ENCODE data around the gene ACOXL. TPM values are rescaled to one million over a fixed set of nuclear protein-coding genes. Genes with fewer than 3 reads are reported as not detected.

Gene ACOXL
- total RNA-seq, 4 donors from 2014 or later, result 0.64 TPM; not detected in 3

DNA sequence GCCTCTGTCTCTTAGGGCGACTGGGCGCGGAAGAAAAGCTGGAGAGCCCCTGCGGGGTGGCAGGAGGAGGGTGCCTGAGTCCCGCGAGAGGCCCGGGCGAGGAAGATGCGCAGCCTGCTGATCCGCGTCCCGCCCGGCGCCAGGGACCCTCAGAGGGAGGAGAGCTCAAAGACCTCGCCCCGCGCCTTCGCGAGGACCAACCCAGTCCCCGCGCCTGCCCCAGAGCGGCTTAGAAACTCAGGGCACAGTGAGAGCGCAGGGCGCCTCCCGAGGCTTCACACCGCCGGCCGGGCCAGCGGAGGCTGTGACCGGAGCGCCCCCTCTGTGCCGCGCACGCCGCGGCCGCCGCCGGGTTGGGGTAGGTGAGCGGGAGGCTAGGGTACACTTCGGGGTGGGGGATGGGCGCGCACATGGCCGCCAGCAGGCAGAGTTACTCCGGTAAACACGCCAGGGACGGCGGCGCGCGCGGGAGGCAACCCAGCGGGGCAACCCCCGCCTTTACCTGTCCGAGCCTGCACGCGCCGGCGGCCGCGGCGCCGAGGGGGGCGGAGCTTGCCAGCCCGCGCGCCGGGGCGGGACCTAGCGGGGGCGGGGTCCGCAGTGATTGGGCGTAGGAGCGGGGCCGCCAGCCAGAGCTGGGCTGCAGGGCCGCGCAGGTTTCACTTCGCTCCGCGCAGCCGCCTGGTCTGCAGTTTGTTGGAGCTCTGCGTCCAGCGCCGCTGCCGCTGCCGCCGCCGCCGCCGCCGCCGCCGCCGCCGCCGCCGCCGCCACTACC, 388.1 kb downstream of the ACOXL start, which contains the start of gene BCL2L11:
BCL2L11 (plus strand) TSS at position 662 of the 775 bp plus-strand sequence. CDS start 2,832 bp downstream, outside the sequence.
- DNase-seq (ENCODE audit: low spot score in 2 of 2), result peak; percentile 89 to 94
- Histone ChIP-seq H3K36me3 (peaks cover 4% of the 10 kb centered on the region), H3K4me3 (peak within 1 kb of the TSS; percentile 91), H3K9me3 (no peaks in the 10 kb centered on the region), H3K27me3 (peaks cover 19% of the 10 kb centered on the region), H3K4me1 (peaks cover 57% of the 10 kb centered on the region), H3K27ac (peak within 1 kb of the TSS; percentile 89)
- no peak for TF ChIP-seq EP300 (IDR thresholded peaks at IDR 0.05)
- TF ChIP-seq POLR2AphosphoS5 (IDR thresholded peaks at IDR 0.05), result no peak
- TF ChIP-seq, protein P1, sequence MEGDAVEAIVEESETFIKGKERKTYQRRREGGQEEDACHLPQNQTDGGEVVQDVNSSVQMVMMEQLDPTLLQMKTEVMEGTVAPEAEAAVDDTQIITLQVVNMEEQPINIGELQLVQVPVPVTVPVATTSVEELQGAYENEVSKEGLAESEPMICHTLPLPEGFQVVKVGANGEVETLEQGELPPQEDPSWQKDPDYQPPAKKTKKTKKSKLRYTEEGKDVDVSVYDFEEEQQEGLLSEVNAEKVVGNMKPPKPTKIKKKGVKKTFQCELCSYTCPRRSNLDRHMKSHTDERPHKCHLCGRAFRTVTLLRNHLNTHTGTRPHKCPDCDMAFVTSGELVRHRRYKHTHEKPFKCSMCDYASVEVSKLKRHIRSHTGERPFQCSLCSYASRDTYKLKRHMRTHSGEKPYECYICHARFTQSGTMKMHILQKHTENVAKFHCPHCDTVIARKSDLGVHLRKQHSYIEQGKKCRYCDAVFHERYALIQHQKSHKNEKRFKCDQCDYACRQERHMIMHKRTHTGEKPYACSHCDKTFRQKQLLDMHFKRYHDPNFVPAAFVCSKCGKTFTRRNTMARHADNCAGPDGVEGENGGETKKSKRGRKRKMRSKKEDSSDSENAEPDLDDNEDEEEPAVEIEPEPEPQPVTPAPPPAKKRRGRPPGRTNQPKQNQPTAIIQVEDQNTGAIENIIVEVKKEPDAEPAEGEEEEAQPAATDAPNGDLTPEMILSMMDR (IDR thresholded peaks at IDR 0.05), result peak in 1 of 2 donors; percentile 11
- TF ChIP-seq POLR2A (IDR thresholded peaks at IDR 0.05), result peak; percentile 66 to 89
- WGBS, result 6% methylated on average over 3 of the region's 98 CpGs

DNA sequence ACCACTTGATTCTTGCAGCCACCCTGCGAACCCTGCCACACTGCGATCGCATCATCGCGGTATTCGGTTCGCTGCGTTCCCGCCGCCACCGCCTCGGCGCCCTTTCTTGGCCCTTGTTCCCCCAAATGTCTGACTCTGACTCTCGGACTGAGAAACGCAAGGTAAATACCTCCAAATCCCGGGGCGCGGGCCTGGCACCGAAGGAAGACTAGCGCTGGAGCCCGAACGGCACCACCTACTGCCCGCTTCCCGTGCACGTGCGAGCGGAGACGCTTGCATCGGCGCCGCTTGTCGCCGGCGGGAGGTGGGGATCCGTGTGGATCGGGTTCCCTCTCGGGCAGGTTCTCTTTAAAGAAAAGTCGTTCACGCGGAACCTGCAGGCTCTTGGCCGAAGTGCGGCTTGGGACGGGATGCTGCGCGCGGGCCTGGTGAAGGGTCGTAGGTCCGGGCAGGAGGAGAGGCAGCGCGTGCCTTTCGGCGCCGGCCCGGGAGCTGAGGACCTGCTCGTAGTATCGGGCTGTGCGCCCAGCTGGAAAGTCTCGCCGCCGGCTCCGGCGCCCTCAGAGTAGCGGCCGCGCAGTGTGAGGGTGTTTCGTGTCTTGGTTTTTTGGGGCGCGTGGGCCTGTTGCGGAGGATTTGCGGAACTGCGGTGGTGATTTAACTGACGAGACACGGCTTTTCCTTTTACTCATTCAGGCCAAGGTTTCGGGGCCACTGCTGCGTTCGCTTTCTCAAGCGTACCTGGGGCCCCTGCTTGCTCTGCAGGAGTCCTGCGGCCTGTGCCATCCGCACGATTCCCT, 388.9 kb downstream of the ACOXL start:
- peak overlapping the region; percentile 89 for H3K27ac ChIP-seq
- TF ChIP-seq, protein P1 (IDR thresholded peaks at IDR 0.05), result no peak
- peak in 1 of 3 donors; percentile 12 for TF ChIP-seq POLR2AphosphoS5 (IDR thresholded peaks at IDR 0.05)
- H3K4me3 ChIP-seq, result peak overlapping the region; percentile 91
- DNase-seq (ENCODE audit: low spot score in 2 of 2), result peak; percentile 80 to 86
- WGBS, result 2% methylated on average over 17 of the region's 80 CpGs
- H3K9me3 ChIP-seq, result no peaks in the 10 kb centered on the region
- H3K4me1 ChIP-seq, result peaks cover 57% of the 10 kb centered on the region
- peaks cover 10% of the 10 kb centered on the region for H3K36me3 ChIP-seq
- peaks cover 16% of the 10 kb centered on the region for H3K27me3 ChIP-seq

- H3K4me1 ChIP-seq, result peaks cover 57% of the 10 kb centered on the region
- peaks cover 13% of the 10 kb centered on the region for H3K27me3 ChIP-seq
- H3K36me3 ChIP-seq, result peaks cover 10% of the 10 kb centered on the region
- H3K27ac ChIP-seq, result peak overlapping the region; percentile 89
- peak overlapping the region; percentile 91 for H3K4me3 ChIP-seq
- TF ChIP-seq, protein P1 (IDR thresholded peaks at IDR 0.05), result no peak
- TF ChIP-seq POLR2A (IDR thresholded peaks at IDR 0.05) (peak in 1 of 2 donors; percentile 67), POLR2AphosphoS5 (IDR thresholded peaks at IDR 0.05) (peak in 1 of 3 donors; percentile 47), EP300 (IDR thresholded peaks at IDR 0.05) (no peak)
- peak; percentile 88 for DNase-seq (ENCODE audit: low spot score in 2 of 2)
- 2% methylated on average over 8 of the region's 93 CpGs for WGBS
- no peaks in the 10 kb centered on the region for H3K9me3 ChIP-seq
Measured at GRCh38 chr2:111121828-111122630, 389.7 kb downstream of the ACOXL start.

- TF ChIP-seq POLR2AphosphoS5 (IDR thresholded peaks at IDR 0.05), result peak in 1 of 3 donors; percentile 60
- no peak for TF ChIP-seq EP300 (IDR thresholded peaks at IDR 0.05)
- TF ChIP-seq, protein P1 (IDR thresholded peaks at IDR 0.05), result no peak
- peak in 1 of 2 donors; percentile 0 for TF ChIP-seq POLR2A (IDR thresholded peaks at IDR 0.05)
- DNase-seq (ENCODE audit: low spot score in 2 of 2), result peak; percentile 92 to 94
- 1% methylated on average over 25 of the region's 92 CpGs for WGBS
Measured at GRCh38 chr2:111122631-111123421, 390.5 kb downstream of the ACOXL start.

More at GRCh38 chr2:111122631-111123421, 390.5 kb downstream of the ACOXL start:
- Histone ChIP-seq H3K4me3 (peak overlapping the region; percentile 91), H3K27ac (peak overlapping the region; percentile 89), H3K27me3 (peaks cover 13% of the 10 kb centered on the region), H3K9me3 (no peaks in the 10 kb centered on the region), H3K36me3 (peaks cover 10% of the 10 kb centered on the region), H3K4me1 (peaks cover 50% of the 10 kb centered on the region)
